Stimulated activated CD8-positive, alpha-beta memory T cell treated with anti-CD3 and anti-CD28 coated beads, Interleukin-15, amount 100 ng/mL, for 4 hours (primary cell): ENCODE data around the gene CDKAL1.
"Not testable (repeated sequence)": the region's sequence is repeated elsewhere in the genome, so short reads cannot be mapped to it uniquely, and the experiment has no call there.

Experiments
- DNase-seq, 2 donors: peaks; one replicate each; pipeline ENCODE4 v3.0.0-alpha.2; 2020; ENCODE audit warnings: low read depth in 2 of 2

The CDKAL1 gene

DNA sequence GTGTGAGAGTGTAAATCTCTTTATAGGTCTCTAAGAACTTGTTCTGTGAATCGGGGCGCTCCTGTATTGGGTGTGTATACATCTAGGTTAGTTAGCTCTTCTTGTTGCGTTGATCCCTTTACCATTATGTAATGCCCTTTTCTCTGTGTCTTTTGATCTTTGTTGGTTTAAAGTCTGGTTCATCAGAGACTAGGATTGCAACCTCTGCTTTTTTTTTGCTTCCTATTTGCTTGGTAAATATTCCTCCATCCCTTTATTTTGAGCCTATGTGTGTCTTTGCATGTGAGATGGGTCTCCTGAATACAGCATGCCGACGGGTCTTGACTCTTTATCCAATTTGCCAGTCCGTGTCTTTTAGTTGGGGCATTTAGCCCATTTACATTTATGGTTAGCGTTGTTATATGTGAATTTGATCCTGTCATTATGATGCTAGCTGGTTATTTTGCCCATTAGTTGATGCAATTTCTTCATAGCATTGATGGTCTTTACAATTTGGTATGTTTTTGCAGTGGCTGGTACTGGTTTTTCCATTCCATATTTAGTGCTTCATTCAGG, 60.1 kb downstream of the CDKAL1 start:
- DNase-seq: not testable (repeated sequence)

GRCh38 chr6:20599302-20600051, 65.2 kb downstream of the CDKAL1 start:
- no peak for DNase-seq

- no peak for DNase-seq
Measured at GRCh38 chr6:20600831-20601230, 66.6 kb downstream of the CDKAL1 start.

- no peak for DNase-seq
Measured at GRCh38 chr6:20604159-20604558, 69.9 kb downstream of the CDKAL1 start.

GRCh38 chr6:20605061-20605460, 70.8 kb downstream of the CDKAL1 start:
- DNase-seq: no peak

GRCh38 chr6:20605581-20605980, 71.3 kb downstream of the CDKAL1 start:
- no peak for DNase-seq

- DNase-seq: no peak
Measured at GRCh38 chr6:20606831-20607230, 72.6 kb downstream of the CDKAL1 start.

- DNase-seq: no peak
Measured at GRCh38 chr6:20608356-20608755, 74.1 kb downstream of the CDKAL1 start.

DNA sequence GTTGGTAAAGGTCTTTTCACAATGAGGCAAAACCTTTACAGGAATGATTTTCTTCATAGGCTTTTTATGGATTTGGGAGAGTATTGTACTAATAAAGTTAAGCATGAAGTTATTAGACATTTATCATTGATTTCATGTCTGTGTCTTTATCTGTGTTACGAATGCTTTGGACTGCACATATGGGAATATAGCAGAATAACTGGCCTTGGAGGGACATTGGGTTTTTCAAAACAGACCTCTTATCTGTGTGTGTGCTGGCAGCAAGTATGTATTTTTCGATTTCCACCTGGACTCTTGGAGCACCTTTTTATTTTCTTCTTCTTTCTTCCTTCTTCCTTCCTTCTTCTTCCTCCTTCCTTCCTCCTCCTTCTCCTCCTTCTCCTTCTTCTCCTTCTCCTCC, 74.6 kb downstream of the CDKAL1 start:
- no peak for DNase-seq

DNA sequence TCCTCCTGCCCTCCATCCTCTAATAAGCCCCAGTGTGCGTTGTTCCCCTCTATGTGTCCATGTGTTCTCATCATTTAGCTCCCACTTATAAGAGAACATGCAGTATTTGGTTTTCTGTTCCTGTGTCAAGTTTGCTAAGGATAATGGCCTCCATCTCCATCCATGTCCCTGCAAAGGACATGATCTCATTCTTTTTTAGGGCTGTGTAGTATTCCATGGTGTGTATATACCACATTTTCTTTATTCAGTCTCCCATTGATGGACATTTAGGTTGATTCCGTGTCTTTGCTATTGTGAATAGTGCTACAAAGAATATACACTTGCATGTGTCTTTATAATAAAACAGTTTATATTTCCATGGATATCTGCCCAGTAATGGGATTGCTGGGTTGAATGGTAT, 75.7 kb downstream of the CDKAL1 start:
- not testable (repeated sequence) for DNase-seq

DNA sequence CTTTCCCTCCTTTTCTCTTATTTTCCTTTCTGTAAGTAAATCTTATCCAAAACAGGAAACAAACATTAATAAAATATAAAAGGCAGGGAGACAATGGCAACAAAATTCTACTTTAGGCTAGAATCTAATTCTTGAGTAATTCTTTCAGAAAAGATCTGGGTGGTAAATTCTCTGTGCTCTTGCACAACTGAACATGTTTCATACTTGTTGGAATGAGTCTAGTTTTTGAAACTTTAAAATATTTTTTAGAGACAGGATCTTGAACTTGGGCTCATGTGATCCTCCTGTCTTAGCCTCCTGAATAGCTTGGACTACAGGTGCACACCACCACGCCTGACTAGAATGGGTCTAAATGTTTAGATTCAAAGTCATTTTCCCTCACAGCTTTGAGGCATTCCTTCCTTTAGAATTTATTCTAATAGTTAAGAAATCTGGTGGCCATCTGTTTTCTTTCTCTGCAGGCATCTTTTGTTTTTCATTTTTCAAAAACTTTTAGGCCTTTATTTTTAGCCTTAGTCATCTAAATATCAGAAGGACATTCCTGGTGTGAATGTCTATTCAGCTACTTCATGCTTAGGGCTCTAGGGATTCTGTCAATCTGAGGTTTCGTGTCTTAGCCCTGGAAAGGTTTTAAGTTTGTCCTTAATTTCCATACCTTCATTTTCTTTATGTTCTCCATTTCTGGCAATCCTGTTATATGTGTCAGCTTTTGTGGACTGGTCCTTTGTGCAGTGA, 76.5 kb downstream of the CDKAL1 start:
- no peak for DNase-seq

DNA sequence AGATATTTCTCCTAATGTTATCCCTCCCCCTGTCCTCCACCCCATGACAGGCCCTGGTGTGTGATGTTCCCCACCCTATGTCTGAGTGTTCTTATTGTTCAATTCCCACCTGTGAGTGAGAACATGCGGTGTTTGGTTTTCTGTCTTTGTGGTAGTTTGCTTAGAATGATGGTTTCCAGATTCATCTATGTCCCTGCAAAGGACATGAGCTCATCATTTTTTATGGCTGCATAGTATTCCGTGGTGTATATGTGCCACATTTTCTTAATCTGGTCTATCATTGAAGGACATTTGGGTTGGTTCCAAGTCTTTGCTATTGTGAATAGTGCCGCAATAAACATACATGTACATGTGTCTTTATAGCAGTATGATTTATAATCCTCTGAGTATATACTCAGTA, 83.3 kb downstream of the CDKAL1 start:
- not testable (repeated sequence) for DNase-seq

DNA sequence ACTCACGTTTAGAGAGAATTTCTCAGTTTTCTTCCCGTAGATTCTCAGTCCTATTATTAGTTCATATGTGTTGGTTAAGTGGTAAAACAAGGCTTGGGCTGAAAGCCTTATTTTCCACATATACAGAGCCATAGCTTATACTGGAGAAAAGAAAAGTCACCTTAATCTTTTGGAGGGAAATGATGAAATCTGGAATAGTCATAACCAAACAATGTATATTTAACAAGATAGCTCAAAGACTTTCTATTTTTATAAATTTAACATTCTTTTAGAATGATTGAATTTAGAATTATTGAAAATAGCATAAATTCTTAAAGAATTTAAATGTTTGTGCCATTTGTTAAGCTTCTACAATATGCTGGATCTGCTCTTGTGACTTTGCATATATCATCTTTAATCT, 85.8 kb downstream of the CDKAL1 start:
- no peak for DNase-seq

DNA sequence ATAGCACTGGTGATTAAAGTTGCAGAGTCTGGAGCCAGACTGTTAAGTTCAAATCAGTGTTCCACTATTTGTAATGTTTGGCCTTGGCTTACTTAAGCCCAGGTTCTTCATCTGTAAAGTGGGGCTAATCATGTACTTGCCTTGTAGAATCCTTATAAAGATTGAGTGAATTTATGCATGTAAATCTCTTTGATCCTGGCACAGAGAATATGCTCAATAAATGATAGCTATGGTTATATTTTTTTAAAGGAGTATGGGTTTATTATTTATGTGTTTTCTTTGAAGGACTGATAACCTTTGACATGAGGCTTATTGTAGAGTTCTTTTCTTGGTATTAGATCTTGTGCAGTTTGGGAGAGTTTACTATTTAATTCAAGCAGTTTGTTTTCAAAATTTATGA, 89.5 kb downstream of the CDKAL1 start:
- DNase-seq: no peak

- no peak for DNase-seq
Measured at GRCh38 chr6:20626165-20626564, 91.9 kb downstream of the CDKAL1 start.

- DNase-seq: no peak
Measured at GRCh38 chr6:20629509-20629908, 95.3 kb downstream of the CDKAL1 start.

- no peak for DNase-seq
Measured at GRCh38 chr6:20630136-20630535, 95.9 kb downstream of the CDKAL1 start.

- DNase-seq: no peak
Measured at GRCh38 chr6:20630617-20631548, 96.6 kb downstream of the CDKAL1 start.

DNA sequence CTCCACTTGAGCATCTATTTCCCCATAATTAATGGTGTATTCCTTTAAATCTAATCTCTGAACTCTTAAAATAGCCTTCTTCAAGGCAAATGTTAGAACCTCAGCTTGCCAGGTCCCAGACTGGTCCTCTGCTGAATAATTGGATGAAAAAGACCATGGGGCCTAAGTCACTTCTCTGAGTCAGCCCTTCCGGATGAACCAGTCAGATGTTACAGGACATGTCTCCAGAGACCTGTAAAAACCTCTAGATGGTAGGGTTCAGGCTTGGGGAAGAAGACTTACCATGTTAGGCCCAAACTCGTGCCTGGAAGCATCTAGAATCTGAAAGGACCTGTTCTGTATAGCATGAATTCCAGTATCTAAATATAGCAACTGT, 97.3 kb downstream of the CDKAL1 start:
- DNase-seq: no peak

- DNase-seq: no peak
Measured at GRCh38 chr6:20632696-20633095, 98.4 kb downstream of the CDKAL1 start.

- DNase-seq: no peak
Measured at GRCh38 chr6:20633566-20634340, 99.5 kb downstream of the CDKAL1 start.
